K562 (cell line): ENCODE data around the gene NES. TPM values are rescaled to one million over a fixed set of nuclear protein-coding genes. Genes with fewer than 3 reads are reported as not detected.

Experiments
- CGGBP1 ChIP-seq: fragments of 250-450 bp; sonication (Bioruptor Pico); IDR thresholded peaks from 2 replicates; pipeline ENCODE4 v1.9.0; 2021; ENCODE audit warnings: mild to moderate bottlenecking
- CHD2 ChIP-seq: IDR thresholded peaks from 2 replicates; pipeline ENCODE4 v1.6.1; 2011; ENCODE audit warnings: low read depth, low read length
- CXXC5 ChIP-seq: fragments of 250-450 bp; sonication (Bioruptor Pico); IDR thresholded peaks from 2 replicates; pipeline ENCODE4 v1.8.0; 2022; ENCODE audit warnings: inconsistent platforms, mild to moderate bottlenecking, moderate library complexity
- E2F8 ChIP-seq: fragments of 450-650 bp; IDR thresholded peaks from 2 replicates; pipeline ENCODE4 v1.7.1; 2018; ENCODE audit warnings: mild to moderate bottlenecking, low read depth; ENCODE audit not compliant: partially characterized antibody
- ILF3 ChIP-seq: fragments of 450-650 bp; IDR thresholded peaks from 2 replicates; pipeline ENCODE4 v1.6.1; 2018; ENCODE audit warnings: antibody characterized with exemption, mild to moderate bottlenecking, moderate library complexity, borderline replicate concordance
- LEF1 ChIP-seq: fragments of 450-650 bp; IDR thresholded peaks from 2 replicates; pipeline ENCODE4 v1.6.1; 2016; ENCODE audit warnings: mild to moderate bottlenecking
- MBD2 ChIP-seq: sonication (generic); IDR thresholded peaks from 2 replicates; pipeline ENCODE4 v1.6.1; 2016; ENCODE audit warnings: low read depth, borderline replicate concordance
- MCM3 ChIP-seq: fragments of 450-650 bp; IDR thresholded peaks from 2 replicates; pipeline ENCODE4 v1.6.1; 2016
- MECOM ChIP-seq: fragments of 250-450 bp; sonication (Bioruptor Pico); IDR thresholded peaks from 2 replicates; pipeline ENCODE4 v1.8.0; 2022; ENCODE audit warnings: inconsistent platforms
- MYNN ChIP-seq, 2 experiments: sonication (generic); formaldehyde crosslinking in 1 of 2; IDR thresholded peaks; 2 replicates each; pipeline versions ENCODE4 v1.5.0 to v1.6.1; 2016 to 2020; ENCODE audit warnings: antibody characterized with exemption in 1 of 2, missing genetic modification reagents in 1 of 2
- NFRKB ChIP-seq: fragments of 450-650 bp; IDR thresholded peaks from 2 replicates; pipeline ENCODE4 v1.6.1; 2016; ENCODE audit warnings: low read depth
- NRF1 ChIP-seq, 2 experiments: fragments of 450-650 bp; IDR thresholded peaks in 1 of 2; conservative IDR thresholded peaks in 1 of 2; 2 replicates each; pipeline ENCODE4 v1.6.1; 2014; ENCODE audit warnings: mild to moderate bottlenecking in 2 of 2
- POLR2A ChIP-seq: fragments of 450-650 bp; conservative IDR thresholded peaks from 2 replicates; pipeline ENCODE4 v1.6.1; 2016
- RBM34 ChIP-seq: fragments of 200-400 bp; formaldehyde crosslinking; IDR thresholded peaks from 2 replicates; pipeline ENCODE4 v1.6.1; 2018; ENCODE audit warnings: low read length, borderline replicate concordance; ENCODE audit not compliant: insufficient read depth
- TFAP4 ChIP-seq: sonication (generic); formaldehyde crosslinking; IDR thresholded peaks from 2 replicates; pipeline ENCODE4 v1.8.0; 2022; ENCODE audit warnings: missing genetic modification reagents, mild to moderate bottlenecking, moderate library complexity, borderline replicate concordance
- THRAP3 ChIP-seq: fragments of 450-650 bp; IDR thresholded peaks from 2 replicates; pipeline ENCODE4 v1.6.1; 2016; ENCODE audit warnings: mild to moderate bottlenecking, inconsistent platforms, borderline replicate concordance
- THRB ChIP-seq: fragments of 450-650 bp; formaldehyde crosslinking; conservative IDR thresholded peaks from 2 replicates; pipeline ENCODE4 v1.4.0; 2022; ENCODE audit warnings: mild to moderate bottlenecking, missing genetic modification characterization
- TOE1 ChIP-seq, 2 experiments: fragments of 450-650 bp in 1 of 2; sonication (generic) in 1 of 2; formaldehyde crosslinking in 1 of 2; IDR thresholded peaks; 2 replicates each; pipeline versions ENCODE4 v1.7.1 to v1.8.0; 2016 to 2022; ENCODE audit warnings: borderline replicate concordance in 2 of 2, mild to moderate bottlenecking in 2 of 2, antibody characterized with exemption in 1 of 2, inconsistent platforms in 1 of 2, low read depth in 1 of 2, missing genetic modification reagents in 1 of 2, moderate library complexity in 1 of 2
- XRCC3 ChIP-seq: fragments of 450-650 bp; IDR thresholded peaks from 2 replicates; pipeline ENCODE4 v1.6.1; 2017; ENCODE audit warnings: mild to moderate bottlenecking, moderate library complexity
- ZFP30 ChIP-seq: fragments of 250-450 bp; sonication (Bioruptor Pico); IDR thresholded peaks from 2 replicates; pipeline ENCODE4 v1.8.0; 2022; ENCODE audit warnings: moderate library complexity, mild to moderate bottlenecking, inconsistent platforms, borderline replicate concordance
- ZFPM2 ChIP-seq: fragments of 250-450 bp; sonication (Bioruptor Pico); IDR thresholded peaks from 2 replicates; pipeline ENCODE4 v1.5.1; 2022; ENCODE audit warnings: mild to moderate bottlenecking
- ZNF512 ChIP-seq: IDR thresholded peaks from 2 replicates; pipeline ENCODE4 v1.6.1; 2016; ENCODE audit warnings: missing genetic modification characterization, missing compliant biosample characterization
- ZNF785 ChIP-seq: fragments of 250-450 bp; sonication (Bioruptor Pico); IDR thresholded peaks from 2 replicates; pipeline ENCODE4 v1.4.0; 2020; ENCODE audit warnings: mild to moderate bottlenecking
- polyA plus RNA-seq, 8 experiments: library from polyadenylated mRNA; depleted of rRNA in 4 of 8; stranded (reverse) in 5 of 8; unstranded in 3 of 8; fragments of >200 nt; fragmentation: Nextera tagmentation in 2 of 8; fragmentation: Illumina TruSeq in 1 of 8; extraction: Ambion mirVana in 2 of 8; extraction: Trizol in 1 of 8; gene quantifications; 2 replicates each; pipeline versions ENCODE4 v1.2.1 to v1.2.3, GENCODE V29; 2011 to 2014; ENCODE audit warnings: inconsistent platforms in 1 of 8, missing spikeins in 1 of 8
- total RNA-seq, 7 experiments: library from RNA; depleted of rRNA in 6 of 7; stranded (reverse); fragments of >200 nt in 6 of 7; fragmentation: Illumina TruSeq in 2 of 7; extraction: Trizol in 2 of 7; gene quantifications; 2 replicates each; pipeline versions ENCODE4 v1.2.1 to v1.2.3, GENCODE V29; 2011 to 2021; ENCODE audit warnings: low replicate concordance in 1 of 7

NES gene
- total and polyA plus RNA-seq, 9 of the 15 experiments (the other 6 are each of a cell fraction or from before 2014, with no cell fraction given), result 0.10 to 8.6 (median 4.2) TPM

GRCh38 chr1:156657741-156658319 is 19.4 kb downstream of the NES start (continued):
- TF ChIP-seq MCM3, result no peak
- peak; percentile 7; the same call in 1 of the 2 replicates for TF ChIP-seq TFAP4
- TF ChIP-seq XRCC3, result no peak
- TF ChIP-seq E2F8, result no peak
- TF ChIP-seq MYNN (IDR thresholded peaks at IDR 0.05), result no peak
- no peak for TF ChIP-seq MYNN (CRISPR knock-in tag; IDR thresholded peaks at IDR 0.05)
- peak; percentile 56 for TF ChIP-seq POLR2A
- TF ChIP-seq MBD2, result no peak
- no peak for TF ChIP-seq ZNF785 (CRISPR knock-in tag)
- TF ChIP-seq ZFP30, result no peak
- no peak for TF ChIP-seq ZFPM2 (CRISPR knock-in tag)
- no peak for TF ChIP-seq CXXC5 (CRISPR knock-in tag)
- no peak for TF ChIP-seq ZNF512 (tag)
- TF ChIP-seq CGGBP1 (CRISPR knock-in tag), result no peak
- TF ChIP-seq ILF3, result peak; percentile 2; the same call in 1 of the 2 replicates
- no peak for TF ChIP-seq RBM34
- TF ChIP-seq NFRKB, result no peak
- TF ChIP-seq LEF1, result no peak
- TF ChIP-seq TOE1 (IDR thresholded peaks at IDR 0.05; ENCODE audit: borderline replicate concordance), result peak; percentile 35; the same call in 1 of the 2 replicates
- no peak for TF ChIP-seq TOE1 (CRISPR knock-in tag; IDR thresholded peaks at IDR 0.05; ENCODE audit: borderline replicate concordance, low read depth)
- no peak for TF ChIP-seq NRF1 (conservative IDR thresholded peaks at IDR 0.05 in 1 of 2, IDR thresholded peaks at IDR 0.05 in 1 of 2)
- no peak for TF ChIP-seq MECOM
- TF ChIP-seq CHD2, result no peak
- TF ChIP-seq THRAP3, result no peak
- peak; percentile 82; the same call in 1 of the 2 replicates for TF ChIP-seq THRB
